Mesodermal cell (in vitro differentiated cells): ENCODE measurements around the gene FOXL2.
"Not testable (repeated sequence)": the region's sequence is repeated elsewhere in the genome, so short reads cannot be mapped to it uniquely, and the experiment has no call there.

Experiments
- H3K27ac ChIP-seq: 2 replicates; pipeline ENCODE4 v1.7.0; 2013; ENCODE audit warnings: mild to moderate bottlenecking, low read depth, low read length, moderate library complexity; ENCODE audit not compliant: severe bottlenecking
- H3K36me3 ChIP-seq: 2 replicates; pipeline ENCODE4 v1.7.1; 2013; ENCODE audit warnings: mild to moderate bottlenecking, low read length, moderate library complexity; ENCODE audit not compliant: control insufficient read depth, insufficient read depth
- H3K4me1 ChIP-seq: one replicate; pipeline ENCODE4 v1.7.1; 2013; ENCODE audit warnings: mild to moderate bottlenecking, low read length; ENCODE audit not compliant: insufficient read depth, control insufficient read depth, poor library complexity, severe bottlenecking
- H3K4me3 ChIP-seq: 2 replicates; pipeline ENCODE4 v1.7.0; 2013; ENCODE audit warnings: low read length, control low read depth, mild to moderate bottlenecking; ENCODE audit not compliant: insufficient read depth, poor library complexity, severe bottlenecking; ENCODE audit errors: extremely low read depth
- H3K9me3 ChIP-seq: 2 replicates; pipeline ENCODE4 v1.7.1; 2013; ENCODE audit warnings: mild to moderate bottlenecking, low read length, moderate library complexity; ENCODE audit not compliant: control insufficient read depth
- WGBS, 2 experiments: methylation state at CpG; one replicate each; pipeline ENCODE4 v1.1.5; 2013; ENCODE audit warnings: missing lambda C conversion rate in 2 of 2; ENCODE audit not compliant: insufficient coverage in 2 of 2; 5-methylcytosine and 5-hydroxymethylcytosine counted together

The FOXL2 gene

GRCh38 chr3:138923531-138923994 lies 23.4 kb downstream of the FOXL2 start:
- Histone ChIP-seq H3K36me3 (no peaks in the 10 kb centered on the region), H3K27ac (no peak overlapping the region), H3K4me1 (peaks cover 4% of the 10 kb centered on the region), H3K4me3 (no peak overlapping the region), H3K9me3 (no peaks in the 10 kb centered on the region)
- WGBS, 2 experiments: 12 to 15% methylated on average over 4 to 5 of the region's 6 CpGs

DNA sequence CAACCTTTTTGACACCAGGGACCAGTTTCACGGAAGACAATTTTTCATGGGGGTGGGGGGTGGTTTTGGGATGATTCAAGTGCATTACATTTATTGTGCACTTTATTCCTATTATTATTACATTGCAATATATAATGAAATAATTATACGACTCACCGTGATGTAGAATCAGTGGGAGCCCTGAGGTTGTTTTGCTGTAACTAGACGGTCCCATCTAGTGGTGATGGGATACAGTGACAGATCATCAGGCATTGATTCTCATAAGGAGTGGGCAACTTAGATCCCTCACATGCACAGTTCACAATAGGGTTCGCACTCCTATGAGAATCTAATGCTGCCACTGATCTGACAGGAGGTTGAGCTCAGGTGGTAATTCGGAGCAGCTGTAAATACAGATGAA lies 24.5 kb downstream of the FOXL2 start:
- not testable (repeated sequence) for H3K4me1 ChIP-seq, H3K9me3 ChIP-seq, H3K4me3 ChIP-seq, H3K36me3 ChIP-seq
- WGBS, 2 experiments: 95 to 100% methylated on average over 1 to 4 of the region's 6 CpGs
- peak overlapping the region; percentile 90 for H3K27ac ChIP-seq

DNA sequence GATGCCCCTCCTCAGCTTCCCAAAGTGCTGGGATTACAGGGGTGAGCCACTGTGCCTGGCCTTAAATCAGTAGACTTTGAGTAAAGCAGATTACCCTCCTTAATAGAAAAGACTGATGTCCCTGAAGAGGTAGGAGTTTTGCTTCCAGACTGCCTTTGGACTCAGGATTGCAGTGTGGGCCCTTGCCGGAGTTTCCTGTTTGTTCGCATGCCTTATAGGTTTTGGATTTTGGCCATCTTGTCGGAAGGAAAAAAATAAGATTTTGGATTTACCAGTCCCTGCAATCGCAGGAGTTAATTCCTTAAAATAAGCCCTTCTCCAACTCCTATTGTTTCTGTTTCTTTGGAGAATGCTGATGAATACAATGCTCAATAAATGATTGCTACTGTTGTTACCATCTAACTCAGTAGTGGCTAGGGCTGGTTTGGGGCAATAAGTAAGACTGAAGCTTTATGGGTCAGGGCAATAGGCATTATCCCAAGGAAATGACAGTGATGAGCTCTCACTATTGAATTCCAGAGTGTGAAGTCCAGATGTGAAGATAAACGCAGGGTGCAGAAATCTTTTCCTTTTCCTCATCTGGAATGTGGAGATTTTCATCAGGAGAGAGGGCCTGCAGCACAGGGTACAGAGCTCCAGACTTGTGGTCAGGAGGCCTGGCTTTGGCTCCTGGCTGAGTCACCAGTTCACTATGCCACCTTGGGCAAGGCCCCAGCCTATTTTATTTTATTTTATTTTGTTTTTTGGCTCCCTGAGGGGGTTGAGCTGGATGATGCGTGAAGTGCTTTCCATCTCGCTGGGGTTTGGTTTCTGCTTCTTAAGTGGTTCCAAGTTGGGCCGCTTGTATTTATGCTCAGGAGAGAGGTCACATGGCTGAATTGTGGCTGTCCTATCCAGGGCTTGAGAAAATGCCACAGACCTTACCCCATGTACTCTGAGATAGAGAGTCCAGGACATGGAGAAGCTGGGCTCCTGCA lies 25.3 kb downstream of the FOXL2 start:
- Histone ChIP-seq H3K4me1 (peaks cover 4% of the 10 kb centered on the region), H3K4me3 (no peak overlapping the region), H3K36me3 (no peaks in the 10 kb centered on the region), H3K27ac (peak overlapping the region; percentile 90), H3K9me3 (no peaks in the 10 kb centered on the region)
- WGBS, 2 experiments: 83 to 100% methylated on average over 2 to 4 of the region's 8 CpGs

- no peak overlapping the region for H3K4me3 ChIP-seq
- H3K27ac ChIP-seq: no peak overlapping the region
- peaks cover 4% of the 10 kb centered on the region for H3K4me1 ChIP-seq
- no peaks in the 10 kb centered on the region for H3K36me3 ChIP-seq
- H3K9me3 ChIP-seq: no peaks in the 10 kb centered on the region
- whole genome bisulfite sequencing, 2 experiments: 68 to 89% methylated on average over 3 of the region's 4 CpGs
Measured at GRCh38 chr3:138919325-138919724, 27.6 kb downstream of the FOXL2 start.

- H3K36me3 ChIP-seq: no peaks in the 10 kb centered on the region
- WGBS, 2 experiments: 74 to 92% methylated on average over 1 to 2 of the region's 2 CpGs
- no peak overlapping the region for H3K27ac ChIP-seq
- H3K9me3 ChIP-seq: no peaks in the 10 kb centered on the region
- H3K4me3 ChIP-seq: no peak overlapping the region
- peaks cover 4% of the 10 kb centered on the region for H3K4me1 ChIP-seq
Measured at GRCh38 chr3:138916824-138917223, 30.1 kb downstream of the FOXL2 start.

DNA sequence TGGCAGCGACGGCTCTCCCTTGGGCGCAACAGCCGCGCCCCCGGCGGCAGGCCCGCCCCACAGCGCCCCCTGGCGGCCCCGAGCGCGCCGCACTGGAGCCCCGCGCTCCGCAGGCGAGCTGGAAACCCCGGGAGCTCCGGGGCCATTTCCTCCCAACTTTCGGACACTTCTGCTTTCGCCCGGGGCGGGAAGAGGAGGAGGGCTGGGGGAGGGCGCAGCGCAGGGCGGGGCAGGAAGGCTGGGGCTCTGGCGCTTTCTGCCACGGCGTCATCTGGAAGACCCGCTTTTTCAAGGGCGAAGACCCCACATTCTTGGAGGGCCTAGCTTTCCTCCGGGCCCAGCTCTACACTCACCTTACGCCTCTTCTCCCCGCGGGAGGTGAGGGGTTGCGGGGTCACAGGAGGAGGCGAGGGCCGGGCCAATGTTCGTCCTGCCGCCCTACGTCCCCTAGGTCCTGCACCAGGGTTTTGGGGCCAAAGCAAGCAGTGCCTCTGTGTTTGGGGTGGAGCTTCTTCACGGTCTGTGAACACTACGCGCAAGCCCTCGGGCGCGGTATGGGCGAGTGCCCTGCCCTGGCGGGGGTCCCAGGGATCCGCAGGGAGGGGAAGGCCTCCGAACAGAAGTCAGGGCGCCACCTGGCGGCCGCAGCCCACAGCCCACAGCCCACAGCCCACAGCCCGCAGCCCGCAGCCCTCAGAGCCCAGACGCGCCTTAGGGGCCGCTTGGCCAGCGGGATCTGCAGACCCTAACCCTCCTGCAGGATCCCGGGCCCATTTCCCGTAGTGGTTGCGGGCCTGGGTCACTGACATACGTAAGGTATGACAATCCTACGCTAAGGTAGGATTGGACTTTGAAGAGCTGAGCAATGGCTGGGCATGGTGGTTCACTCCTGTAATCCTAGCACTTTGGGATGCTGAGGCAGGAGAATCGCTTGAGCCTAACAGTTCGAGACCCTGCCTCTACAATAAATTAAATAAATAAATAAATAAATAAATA lies 31.1 kb downstream of the FOXL2 start:
- Histone ChIP-seq H3K36me3 (no peaks in the 10 kb centered on the region), H3K4me3 (peak overlapping the region; percentile 65), H3K27ac (peak overlapping the region; percentile 94), H3K4me1 (no peaks in the 10 kb centered on the region), H3K9me3 (no peaks in the 10 kb centered on the region)
- WGBS, 2 experiments: 2 to 4% methylated on average over 21 to 39 of the region's 68 CpGs

DNA sequence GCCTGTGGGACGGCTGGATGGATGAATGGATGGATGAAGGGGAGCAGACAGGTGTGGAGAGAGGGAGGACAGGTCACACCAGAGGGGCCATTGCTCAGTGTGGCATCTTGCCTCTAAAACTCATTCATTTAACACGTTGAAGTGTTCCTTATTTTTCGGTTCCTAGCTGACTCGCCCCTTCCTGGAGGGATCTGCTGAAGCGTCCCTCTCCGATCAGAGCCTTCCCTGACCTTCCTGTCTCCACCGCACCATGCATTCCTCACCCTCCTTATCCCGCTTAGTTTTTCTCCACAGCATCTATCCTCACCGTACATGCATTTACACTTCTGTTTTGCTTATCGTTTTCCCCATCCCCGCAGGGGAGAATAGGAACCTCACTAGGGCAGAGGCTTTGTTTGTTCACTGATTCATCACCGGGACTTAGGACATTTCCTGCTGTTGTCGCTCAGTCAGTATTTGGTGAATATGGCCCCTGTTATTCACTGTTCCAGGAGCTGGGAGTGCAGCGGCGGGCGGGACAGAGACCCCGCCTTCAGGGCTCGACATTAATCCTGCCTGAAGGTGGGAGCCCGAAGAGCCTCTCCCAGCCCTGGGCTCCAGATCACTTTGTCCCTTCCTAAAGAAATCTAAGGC lies 32.0 kb downstream of the FOXL2 start:
- 14% methylated on average over 16 to 19 of the region's 19 CpGs for WGBS, 2 experiments
- Histone ChIP-seq H3K4me1 (no peaks in the 10 kb centered on the region), H3K9me3 (no peaks in the 10 kb centered on the region), H3K4me3 (peak overlapping the region; percentile 65), H3K27ac (peak overlapping the region; percentile 94), H3K36me3 (no peaks in the 10 kb centered on the region)

- no peak overlapping the region for H3K27ac ChIP-seq
- WGBS, 2 experiments: 100% methylated on average over 2 of the region's 3 CpGs
- no peaks in the 10 kb centered on the region for H3K4me1 ChIP-seq
Measured at GRCh38 chr3:138913766-138914165, 33.2 kb downstream of the FOXL2 start.

GRCh38 chr3:138912237-138912636 lies 34.7 kb downstream of the FOXL2 start:
- 97 to 100% methylated on average over 3 of the region's 4 CpGs for WGBS, 2 experiments
- no peaks in the 10 kb centered on the region for H3K36me3 ChIP-seq
- no peaks in the 10 kb centered on the region for H3K9me3 ChIP-seq
- no peaks in the 10 kb centered on the region for H3K4me1 ChIP-seq
- no peak overlapping the region for H3K4me3 ChIP-seq
- H3K27ac ChIP-seq: no peak overlapping the region

More at GRCh38 chr3:138913766-138914165, 33.2 kb downstream of the FOXL2 start:
- Histone ChIP-seq H3K4me3 (no peak overlapping the region), H3K9me3 (no peaks in the 10 kb centered on the region), H3K36me3 (no peaks in the 10 kb centered on the region)

GRCh38 chr3:138911621-138912020 lies 35.3 kb downstream of the FOXL2 start:
- Histone ChIP-seq H3K4me3 (no peak overlapping the region), H3K27ac (no peak overlapping the region), H3K4me1 (no peaks in the 10 kb centered on the region), H3K9me3 (no peaks in the 10 kb centered on the region), H3K36me3 (no peaks in the 10 kb centered on the region)
- WGBS, 2 experiments: no CpG with 5 or more reads among the region's 1 CpG
